ENCODE data around the gene UGT1A9. TPM values are rescaled to one million over a fixed set of nuclear protein-coding genes. Genes with fewer than 3 reads are reported as not detected.

Gene UGT1A9
- total and polyA plus RNA-seq, 2 experiments from 2014 or later = not detected

- H3K36me3 Mint-ChIP-seq (ENCODE audit: low read depth) = peaks cover 7% of the 10 kb centered on the region; the same call in 2 of the 3 replicates
- no peaks in the 10 kb centered on the region for H3K79me2 ChIP-seq (replicated peaks; ENCODE audit: insufficient read depth)
- ATAC-seq = no peak
Observed at GRCh38 chr2:233728723-233729301, 57.1 kb downstream of the UGT1A9 start, which contains the start of gene UGT1A3. Gene UGT1A3, plus strand, starts transcription at chr2:233729042. Its CDS starts 85 bp downstream, at chr2:233729127.

More at GRCh38 chr2:233728723-233729301, 57.1 kb downstream of the UGT1A9 start, which contains the start of gene UGT1A3:
- H3K9me2 ChIP-seq (ENCODE audit: insufficient read depth) = no peaks in the 10 kb centered on the region
- TF ChIP-seq, protein P1, sequence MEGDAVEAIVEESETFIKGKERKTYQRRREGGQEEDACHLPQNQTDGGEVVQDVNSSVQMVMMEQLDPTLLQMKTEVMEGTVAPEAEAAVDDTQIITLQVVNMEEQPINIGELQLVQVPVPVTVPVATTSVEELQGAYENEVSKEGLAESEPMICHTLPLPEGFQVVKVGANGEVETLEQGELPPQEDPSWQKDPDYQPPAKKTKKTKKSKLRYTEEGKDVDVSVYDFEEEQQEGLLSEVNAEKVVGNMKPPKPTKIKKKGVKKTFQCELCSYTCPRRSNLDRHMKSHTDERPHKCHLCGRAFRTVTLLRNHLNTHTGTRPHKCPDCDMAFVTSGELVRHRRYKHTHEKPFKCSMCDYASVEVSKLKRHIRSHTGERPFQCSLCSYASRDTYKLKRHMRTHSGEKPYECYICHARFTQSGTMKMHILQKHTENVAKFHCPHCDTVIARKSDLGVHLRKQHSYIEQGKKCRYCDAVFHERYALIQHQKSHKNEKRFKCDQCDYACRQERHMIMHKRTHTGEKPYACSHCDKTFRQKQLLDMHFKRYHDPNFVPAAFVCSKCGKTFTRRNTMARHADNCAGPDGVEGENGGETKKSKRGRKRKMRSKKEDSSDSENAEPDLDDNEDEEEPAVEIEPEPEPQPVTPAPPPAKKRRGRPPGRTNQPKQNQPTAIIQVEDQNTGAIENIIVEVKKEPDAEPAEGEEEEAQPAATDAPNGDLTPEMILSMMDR (conservative IDR thresholded peaks at IDR 0.05; ENCODE audit: low read depth in 2 of 2) = no peak
- no peak for TF ChIP-seq EZH2phosphoT487 (IDR thresholded peaks at IDR 0.05; ENCODE audit: unreplicated experiment)
- TF ChIP-seq ZNF462 (CRISPR knock-in tag; IDR thresholded peaks at IDR 0.05) = no peak
- TF ChIP-seq ZNF114 (CRISPR knock-in tag; IDR thresholded peaks at IDR 0.05) = no peak
- no peak for TF ChIP-seq CREB1 (CRISPR knock-in tag; IDR thresholded peaks at IDR 0.05; ENCODE audit: low read depth)
- no peak for TF ChIP-seq POLR2AphosphoS5 (IDR thresholded peaks at IDR 0.05; ENCODE audit: low read depth)
- no peak for TF ChIP-seq ZNF331 (CRISPR knock-in tag; IDR thresholded peaks at IDR 0.05; ENCODE audit: low read depth)
- no peak for TF ChIP-seq ETS1 (IDR thresholded peaks at IDR 0.05)
- no peak for TF ChIP-seq EZH2 (IDR thresholded peaks at IDR 0.05; ENCODE audit: low read depth, unreplicated experiment)
- TF ChIP-seq JUNB (IDR thresholded peaks at IDR 0.05; ENCODE audit: unreplicated experiment) = no peak
- TF ChIP-seq, protein P2, sequence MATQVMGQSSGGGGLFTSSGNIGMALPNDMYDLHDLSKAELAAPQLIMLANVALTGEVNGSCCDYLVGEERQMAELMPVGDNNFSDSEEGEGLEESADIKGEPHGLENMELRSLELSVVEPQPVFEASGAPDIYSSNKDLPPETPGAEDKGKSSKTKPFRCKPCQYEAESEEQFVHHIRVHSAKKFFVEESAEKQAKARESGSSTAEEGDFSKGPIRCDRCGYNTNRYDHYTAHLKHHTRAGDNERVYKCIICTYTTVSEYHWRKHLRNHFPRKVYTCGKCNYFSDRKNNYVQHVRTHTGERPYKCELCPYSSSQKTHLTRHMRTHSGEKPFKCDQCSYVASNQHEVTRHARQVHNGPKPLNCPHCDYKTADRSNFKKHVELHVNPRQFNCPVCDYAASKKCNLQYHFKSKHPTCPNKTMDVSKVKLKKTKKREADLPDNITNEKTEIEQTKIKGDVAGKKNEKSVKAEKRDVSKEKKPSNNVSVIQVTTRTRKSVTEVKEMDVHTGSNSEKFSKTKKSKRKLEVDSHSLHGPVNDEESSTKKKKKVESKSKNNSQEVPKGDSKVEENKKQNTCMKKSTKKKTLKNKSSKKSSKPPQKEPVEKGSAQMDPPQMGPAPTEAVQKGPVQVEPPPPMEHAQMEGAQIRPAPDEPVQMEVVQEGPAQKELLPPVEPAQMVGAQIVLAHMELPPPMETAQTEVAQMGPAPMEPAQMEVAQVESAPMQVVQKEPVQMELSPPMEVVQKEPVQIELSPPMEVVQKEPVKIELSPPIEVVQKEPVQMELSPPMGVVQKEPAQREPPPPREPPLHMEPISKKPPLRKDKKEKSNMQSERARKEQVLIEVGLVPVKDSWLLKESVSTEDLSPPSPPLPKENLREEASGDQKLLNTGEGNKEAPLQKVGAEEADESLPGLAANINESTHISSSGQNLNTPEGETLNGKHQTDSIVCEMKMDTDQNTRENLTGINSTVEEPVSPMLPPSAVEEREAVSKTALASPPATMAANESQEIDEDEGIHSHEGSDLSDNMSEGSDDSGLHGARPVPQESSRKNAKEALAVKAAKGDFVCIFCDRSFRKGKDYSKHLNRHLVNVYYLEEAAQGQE (IDR thresholded peaks at IDR 0.05; ENCODE audit: unreplicated experiment) = no peak
- TF ChIP-seq STAT1 (IDR thresholded peaks at IDR 0.05; ENCODE audit: unreplicated experiment) = no peak
- TF ChIP-seq NANOG (IDR thresholded peaks at IDR 0.05; ENCODE audit: borderline replicate concordance) = no peak
- H3K4me1 ChIP-seq (ENCODE audit: insufficient read depth) = no peaks in the 10 kb centered on the region
- H3K27ac Mint-ChIP-seq = no peak within 1 kb of the TSS
- H3K27me3 Mint-ChIP-seq (ENCODE audit: insufficient read depth, low read depth, poor library complexity) = peaks cover 2% of the 10 kb centered on the region
- DNase-seq (ENCODE audit: low spot score) = no peak
- H3K36me3 ChIP-seq (ENCODE audit: insufficient read depth) = no peaks in the 10 kb centered on the region
- no peak within 1 kb of the TSS for H3K4me3 Mint-ChIP-seq
- H3K9me3 Mint-ChIP-seq = peaks cover 30% of the 10 kb centered on the region
- H3K4me1 Mint-ChIP-seq = no peaks in the 10 kb centered on the region
- H2AFZ ChIP-seq = no peak within 1 kb of the TSS
- no peaks in the 10 kb centered on the region for H3F3A ChIP-seq (replicated peaks; ENCODE audit: low read depth)
- no peak within 1 kb of the TSS for H3K4me2 ChIP-seq
- no peaks in the 10 kb centered on the region for H4K20me1 ChIP-seq (replicated peaks; ENCODE audit: insufficient read depth)
- no peak within 1 kb of the TSS for H3K27ac ChIP-seq (ENCODE audit: low read depth)
- no peak within 1 kb of the TSS for H3K4me3 ChIP-seq
- no peaks in the 10 kb centered on the region for H3K27me3 ChIP-seq (ENCODE audit: insufficient read depth)

Measured in GM23338 (cell line).